HG02623 (cell line): ENCODE data around the gene DCBLD1.
A peak's percentile ranks its signal among the peaks of the same experiment; 100 is the strongest.
"Not testable (repeated sequence)": the region's sequence is repeated elsewhere in the genome, so short reads cannot be mapped to it uniquely, and the experiment has no call there.

Experiments used
- ATAC-seq: cut with Tn5 transposase; IDR thresholded peaks from one replicate; pipeline ENCODE4 v1.9.1; 2021; ENCODE audit warnings: moderate library complexity; ENCODE audit not compliant: unreplicated experiment

Gene DCBLD1

GRCh38 chr6:117482240-117483003, at the start of gene DCBLD1:
Gene DCBLD1 (plus strand): TSS chr6:117482674. CDS start chr6:117482782, 108 bp downstream.
- ATAC-seq, result peak; percentile 74

GRCh38 chr6:117440706-117441525, 41.6 kb upstream of the DCBLD1 start:
- ATAC-seq, result no peak

- ATAC-seq, result no peak
These were observed 40.6 kb upstream of the DCBLD1 start for GRCh38 chr6:117441824-117442264.

- ATAC-seq, result not testable (repeated sequence)
These were observed 40.2 kb upstream of the DCBLD1 start for GRCh38 chr6:117442313-117442712.

GRCh38 chr6:117444600-117444999, 37.9 kb upstream of the DCBLD1 start:
- ATAC-seq, result no peak

GRCh38 chr6:117446861-117447260, 35.6 kb upstream of the DCBLD1 start:
- ATAC-seq, result no peak

GRCh38 chr6:117448011-117448410, 34.5 kb upstream of the DCBLD1 start:
- ATAC-seq, result no peak

GRCh38 chr6:117448732-117449485, 33.6 kb upstream of the DCBLD1 start:
- ATAC-seq, result no peak

- no peak for ATAC-seq
These were observed 32.7 kb upstream of the DCBLD1 start for GRCh38 chr6:117449549-117450439.

GRCh38 chr6:117451671-117452070, 30.8 kb upstream of the DCBLD1 start:
- ATAC-seq, result no peak

GRCh38 chr6:117456250-117456649, 26.2 kb upstream of the DCBLD1 start:
- ATAC-seq, result no peak

- ATAC-seq, result no peak
These were observed 25.5 kb upstream of the DCBLD1 start for GRCh38 chr6:117456998-117457397.

- ATAC-seq, result no peak
These were observed 23.1 kb upstream of the DCBLD1 start for GRCh38 chr6:117459204-117459944.

- peak; percentile 55 for ATAC-seq
These were observed 18.5 kb upstream of the DCBLD1 start for GRCh38 chr6:117463762-117464665.

- no peak for ATAC-seq
These were observed 17.8 kb upstream of the DCBLD1 start for GRCh38 chr6:117464700-117465099.

- ATAC-seq, result no peak
These were observed 16.8 kb upstream of the DCBLD1 start for GRCh38 chr6:117465691-117466090.

GRCh38 chr6:117467876-117468275, 14.6 kb upstream of the DCBLD1 start:
- ATAC-seq, result no peak

GRCh38 chr6:117468527-117468926, 13.9 kb upstream of the DCBLD1 start:
- not testable (repeated sequence) for ATAC-seq

GRCh38 chr6:117469356-117469755, 13.1 kb upstream of the DCBLD1 start:
- ATAC-seq, result no peak
